ENCODE measurements around the gene NT5C1B. TPM values are rescaled to one million over a fixed set of nuclear protein-coding genes. Genes with fewer than 3 reads are reported as not detected.

NT5C1B gene
- total and polyA plus RNA-seq, 10 donors: not detected

- 87 to 97% (median 93%) methylated on average over 4 of the region's 4 CpGs for WGBS, 5 donors
- intact Hi-C loops (cut with DNase I; ENCODE audit: low total_unique reads): no loop called here
- no peak for TF ChIP-seq CTCF (IDR thresholded peaks at IDR 0.05 in 8 of 11, conservative IDR thresholded peaks at IDR 0.05 in 3 of 11)
- TF ChIP-seq POLR2A (IDR thresholded peaks at IDR 0.05): no peak
- TF ChIP-seq POLR2AphosphoS5 (IDR thresholded peaks at IDR 0.05): no peak
These were observed 44.0 kb downstream of the NT5C1B start for GRCh38 chr2:18545384-18545783.

GRCh38 chr2:18544171-18544570, 45.2 kb downstream of the NT5C1B start:
- TF ChIP-seq CTCF (IDR thresholded peaks at IDR 0.05 in 8 of 11, conservative IDR thresholded peaks at IDR 0.05 in 3 of 11): no peak
- TF ChIP-seq POLR2AphosphoS5 (IDR thresholded peaks at IDR 0.05): no peak
- TF ChIP-seq POLR2A (IDR thresholded peaks at IDR 0.05): no peak
- no peak for DNase-seq
- peaks cover 0 to 11% (median 4%) of the 10 kb centered on the region in 8 donors for H3K9me3 ChIP-seq
- WGBS, 5 donors: 82 to 90% (median 89%) methylated on average over 3 of the region's 3 CpGs
- H3K4me3 ChIP-seq: no peak overlapping the region
- no peaks in the 10 kb centered on the region for H3K36me3 ChIP-seq
- intact Hi-C loops (cut with DNase I; ENCODE audit: low total_unique reads): no loop called here
- H3K27me3 ChIP-seq (replicated peaks in 1 of 7): no peaks in the 10 kb centered on the region
- no peak overlapping the region for H3K27ac ChIP-seq
- H3K4me1 ChIP-seq: peaks cover 0 to 11% (median 0%) of the 10 kb centered on the region in 6 donors

More at GRCh38 chr2:18545384-18545783, 44.0 kb downstream of the NT5C1B start:
- no peaks in the 10 kb centered on the region for H3K27me3 ChIP-seq (replicated peaks in 1 of 7)
- peaks cover 0 to 11% (median 0%) of the 10 kb centered on the region in 6 donors for H3K4me1 ChIP-seq
- H3K36me3 ChIP-seq: no peaks in the 10 kb centered on the region
- no peak for DNase-seq
- no peak overlapping the region for H3K4me3 ChIP-seq
- H3K27ac ChIP-seq: no peak overlapping the region
- peaks cover 0 to 11% (median 4%) of the 10 kb centered on the region in 8 donors for H3K9me3 ChIP-seq

- TF ChIP-seq POLR2A (IDR thresholded peaks at IDR 0.05) (no peak), CTCF (IDR thresholded peaks at IDR 0.05 in 8 of 11, conservative IDR thresholded peaks at IDR 0.05 in 3 of 11) (no peak), POLR2AphosphoS5 (IDR thresholded peaks at IDR 0.05) (no peak)
- no peak for DNase-seq
- intact Hi-C loops (cut with DNase I; ENCODE audit: low total_unique reads): no loop called here
- Histone ChIP-seq H3K36me3 (no peaks in the 10 kb centered on the region), H3K27me3 (replicated peaks in 1 of 7) (no peaks in the 10 kb centered on the region), H3K9me3 (peaks cover 0 to 11% (median 4%) of the 10 kb centered on the region in 8 donors), H3K4me3 (no peak overlapping the region), H3K27ac (no peak overlapping the region), H3K4me1 (peaks cover 0 to under 1% (median 0%) of the 10 kb centered on the region in 6 donors)
- 76 to 92% (median 84%) methylated on average over 2 of the region's 2 CpGs for WGBS, 5 donors
These were observed 48.5 kb downstream of the NT5C1B start for GRCh38 chr2:18540872-18541271.

- no peaks in the 10 kb centered on the region for H3K27me3 ChIP-seq (replicated peaks in 1 of 7)
These were observed 52.7 kb downstream of the NT5C1B start for GRCh38 chr2:18536697-18537096.

GRCh38 chr2:18536100-18536499, 53.3 kb downstream of the NT5C1B start:
- no peak for TF ChIP-seq CTCF (IDR thresholded peaks at IDR 0.05 in 8 of 11, conservative IDR thresholded peaks at IDR 0.05 in 3 of 11)
- TF ChIP-seq POLR2AphosphoS5 (IDR thresholded peaks at IDR 0.05): no peak
- no peak for TF ChIP-seq POLR2A (IDR thresholded peaks at IDR 0.05)
- H3K4me1 ChIP-seq: no peaks in the 10 kb centered on the region
- H3K9me3 ChIP-seq: peaks cover 0 to 7% (median 4%) of the 10 kb centered on the region in 8 donors
- intact Hi-C loops (cut with DNase I; ENCODE audit: low total_unique reads): no loop called here
- no peak overlapping the region for H3K4me3 ChIP-seq
- no peaks in the 10 kb centered on the region for H3K36me3 ChIP-seq
- H3K27me3 ChIP-seq (replicated peaks in 1 of 7): no peaks in the 10 kb centered on the region
- no peak overlapping the region for H3K27ac ChIP-seq
- no peak for DNase-seq
- WGBS, 5 donors: 13 to 27% (median 23%) methylated on average over 7 of the region's 7 CpGs

More at GRCh38 chr2:18536697-18537096, 52.7 kb downstream of the NT5C1B start:
- WGBS, 5 donors: 73 to 100% (median 85%) methylated on average over 1 of the region's 1 CpG
- no peak for TF ChIP-seq POLR2AphosphoS5 (IDR thresholded peaks at IDR 0.05)
- no peaks in the 10 kb centered on the region for H3K4me1 ChIP-seq
- no peak for DNase-seq
- no peak overlapping the region for H3K27ac ChIP-seq
- no peak overlapping the region for H3K4me3 ChIP-seq
- intact Hi-C loops (cut with DNase I; ENCODE audit: low total_unique reads): no loop called here
- no peaks in the 10 kb centered on the region for H3K36me3 ChIP-seq
- peaks cover 0 to 11% (median 4%) of the 10 kb centered on the region in 8 donors for H3K9me3 ChIP-seq
